KG1 (cell line): ENCODE data around the gene CCL8.

Experiments
- DNase-seq: peaks from one replicate; lab custom pipeline; 2025; lab: John Stamatoyannopoulos, UW

Gene CCL8

DNA sequence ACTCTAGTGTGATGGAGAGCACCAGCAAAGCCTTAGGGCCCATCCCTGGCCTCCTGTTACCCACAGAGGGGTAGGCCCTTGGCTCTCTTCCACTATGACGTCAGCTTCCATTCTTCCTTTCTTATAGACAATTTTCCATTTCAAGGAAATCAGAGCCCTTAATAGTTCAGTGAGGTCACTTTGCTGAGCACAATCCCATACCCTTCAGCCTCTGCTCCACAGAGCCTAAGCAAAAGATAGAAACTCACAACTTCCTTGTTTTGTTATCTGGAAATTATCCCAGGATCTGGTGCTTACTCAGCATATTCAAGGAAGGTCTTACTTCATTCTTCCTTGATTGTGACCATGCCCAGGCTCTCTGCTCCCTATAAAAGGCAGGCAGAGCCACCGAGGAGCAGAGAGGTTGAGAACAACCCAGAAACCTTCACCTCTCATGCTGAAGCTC, at the start of gene CCL8:
TSS of gene CCL8 (plus strand) at position 397 of the 445 bp plus-strand sequence. CDS start 67 bp downstream, outside the sequence.
- DNase-seq, result no peak

GRCh38 chr17:34269969-34270368, 49.3 kb upstream of the CCL8 start, which contains the start of gene CCL7:
Gene CCL7 (plus strand): TSS chr17:34270221. CDS start chr17:34270291, 70 bp downstream.
- no peak for DNase-seq

DNA sequence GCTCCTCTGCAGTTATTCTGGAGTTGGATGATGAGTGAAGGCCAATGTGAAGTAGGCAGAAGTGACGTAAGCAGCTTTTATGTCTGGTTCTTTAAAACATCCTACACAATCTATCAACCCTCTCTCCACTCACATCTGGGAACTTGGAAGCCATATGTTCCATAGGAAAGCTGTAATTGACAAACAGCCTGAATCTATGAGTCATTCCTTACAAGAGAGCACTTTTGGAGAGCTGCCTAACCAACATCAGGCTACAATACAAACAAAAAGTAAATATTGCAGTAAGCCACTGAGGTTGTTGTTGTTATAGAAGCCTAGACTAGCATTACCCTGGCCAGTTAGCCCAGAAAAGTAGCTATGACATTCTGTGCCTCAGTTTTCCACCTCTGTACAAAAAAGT, 43.4 kb upstream of the CCL8 start:
- DNase-seq, result no peak

DNA sequence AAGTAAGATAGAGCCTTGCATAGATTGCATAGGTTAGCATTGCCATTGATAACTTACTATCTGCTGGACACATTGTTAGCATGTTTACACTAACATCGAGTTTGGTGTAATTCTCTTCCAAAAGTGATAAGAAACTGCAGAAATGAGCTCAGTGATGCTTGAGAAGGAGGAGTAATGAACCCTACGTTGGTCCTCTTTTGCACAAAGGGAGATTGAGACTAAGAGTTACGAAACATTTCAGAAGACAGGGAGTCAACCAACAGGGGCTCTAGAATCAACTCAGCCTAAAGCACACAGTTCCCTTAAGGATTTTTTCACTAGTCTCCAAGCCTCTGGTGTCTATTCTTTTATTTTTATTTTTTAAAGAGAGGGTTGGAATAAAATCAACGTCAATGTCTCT, 42.4 kb upstream of the CCL8 start:
- no peak for DNase-seq

GRCh38 chr17:34283571-34283970, 35.7 kb upstream of the CCL8 start:
- DNase-seq, result no peak

- DNase-seq, result no peak
Measured at GRCh38 chr17:34285286-34285792, 33.9 kb upstream of the CCL8 start, which contains the start of gene CCL11. Gene CCL11 (plus strand): TSS chr17:34285742. CDS start chr17:34285809, 67 bp downstream.

DNA sequence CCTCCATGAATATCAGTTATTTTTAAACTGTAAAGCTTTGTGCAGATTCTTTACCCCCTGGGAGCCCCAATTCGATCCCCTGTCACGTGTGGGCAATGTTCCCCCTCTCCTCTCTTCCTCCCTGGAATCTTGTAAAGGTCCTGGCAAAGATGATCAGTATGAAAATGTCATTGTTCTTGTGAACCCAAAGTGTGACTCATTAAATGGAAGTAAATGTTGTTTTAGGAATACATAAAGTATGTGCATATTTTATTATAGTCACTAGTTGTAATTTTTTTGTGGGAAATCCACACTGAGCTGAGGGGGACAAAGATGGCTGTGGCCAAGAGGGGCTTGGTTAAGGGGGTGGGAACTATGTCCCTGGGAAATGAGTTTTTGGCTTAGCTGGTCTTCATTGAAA, 31.4 kb upstream of the CCL8 start:
- no peak for DNase-seq

DNA sequence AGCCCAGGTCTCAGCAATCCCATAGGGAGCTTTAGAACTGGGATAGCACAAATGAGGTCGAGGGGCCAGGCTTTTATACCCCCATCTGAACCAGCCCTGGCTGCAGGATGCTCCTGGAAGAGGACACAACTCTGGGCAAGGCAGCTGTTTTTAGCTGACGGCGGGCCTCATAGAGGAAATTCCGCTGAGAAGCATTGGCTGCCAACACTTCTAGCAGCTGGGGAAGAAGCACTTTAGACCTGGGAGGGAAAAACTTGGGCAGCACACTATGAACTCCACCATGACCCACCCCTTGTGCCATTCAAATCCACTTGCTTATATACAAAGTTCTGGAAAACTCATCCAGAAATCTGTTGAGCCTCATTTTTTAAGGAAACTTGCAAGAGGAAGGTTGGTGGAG, 28.6 kb upstream of the CCL8 start:
- DNase-seq, result no peak

GRCh38 chr17:34291721-34292348, 27.4 kb upstream of the CCL8 start:
- no peak for DNase-seq

- no peak for DNase-seq
Measured at GRCh38 chr17:34299027-34299426, 20.2 kb upstream of the CCL8 start.

- DNase-seq, result no peak
Measured at GRCh38 chr17:34299956-34300577, 19.2 kb upstream of the CCL8 start.

- DNase-seq, result no peak
Measured at GRCh38 chr17:34300652-34301370, 18.4 kb upstream of the CCL8 start.

DNA sequence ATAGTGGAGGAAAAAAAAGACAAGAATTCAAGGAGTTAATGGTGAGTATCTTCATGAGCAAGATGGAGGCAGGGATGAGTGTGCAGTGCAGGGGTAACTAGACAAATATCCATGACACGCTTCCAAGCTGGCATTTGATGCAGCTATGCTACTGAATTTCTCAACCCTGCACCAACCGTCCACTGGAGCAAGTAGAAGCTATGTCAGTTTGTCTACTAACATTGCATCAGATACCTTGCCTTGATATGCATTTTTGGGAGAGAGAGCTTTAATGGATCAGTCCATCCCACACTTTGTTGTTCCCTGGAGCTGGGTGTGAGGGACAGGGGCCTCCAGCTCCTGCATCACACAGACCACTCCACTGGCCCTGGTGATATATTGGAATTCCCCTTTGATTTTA, 17.2 kb upstream of the CCL8 start:
- DNase-seq, result no peak

DNA sequence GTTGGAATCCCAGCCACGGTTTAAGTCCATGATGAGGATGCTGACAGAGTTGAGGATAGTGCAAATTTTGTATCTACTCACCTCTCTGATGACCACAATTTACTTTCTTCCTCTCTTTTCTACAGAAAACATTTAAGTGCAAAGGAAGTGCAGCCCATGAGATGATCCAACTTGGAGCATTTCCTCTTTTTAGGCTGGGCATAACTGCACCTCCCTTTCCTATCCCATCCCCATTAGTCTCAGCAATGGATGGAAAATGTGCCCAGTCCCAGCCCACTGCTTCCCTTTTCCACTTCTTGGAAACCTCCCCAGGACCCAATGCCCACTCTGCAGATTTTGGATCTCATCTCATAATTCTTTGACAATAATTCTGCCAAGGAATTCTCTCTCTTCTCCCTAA, 16.6 kb upstream of the CCL8 start:
- DNase-seq, result no peak

DNA sequence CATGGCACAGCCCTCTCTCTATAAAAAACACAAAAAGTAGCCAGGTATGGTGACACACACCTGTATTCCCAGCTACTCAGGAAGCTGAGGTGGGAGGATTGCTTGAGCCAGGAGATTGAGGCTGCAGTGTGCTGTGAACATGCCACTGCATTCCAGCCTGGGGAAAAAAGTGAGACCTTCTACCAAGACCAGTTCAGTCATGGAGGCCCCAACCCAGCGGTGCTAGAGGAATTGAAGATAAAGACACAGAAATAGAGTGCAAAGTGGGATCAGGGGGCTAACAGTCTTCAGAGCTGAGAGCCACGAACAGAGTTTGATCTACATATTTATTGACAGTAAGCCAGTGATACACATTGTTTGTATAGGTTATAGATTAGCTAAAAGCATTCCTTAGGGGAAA, 15.6 kb upstream of the CCL8 start:
- no peak for DNase-seq

- DNase-seq, result no peak
Measured at GRCh38 chr17:34305061-34305460, 14.2 kb upstream of the CCL8 start.

DNA sequence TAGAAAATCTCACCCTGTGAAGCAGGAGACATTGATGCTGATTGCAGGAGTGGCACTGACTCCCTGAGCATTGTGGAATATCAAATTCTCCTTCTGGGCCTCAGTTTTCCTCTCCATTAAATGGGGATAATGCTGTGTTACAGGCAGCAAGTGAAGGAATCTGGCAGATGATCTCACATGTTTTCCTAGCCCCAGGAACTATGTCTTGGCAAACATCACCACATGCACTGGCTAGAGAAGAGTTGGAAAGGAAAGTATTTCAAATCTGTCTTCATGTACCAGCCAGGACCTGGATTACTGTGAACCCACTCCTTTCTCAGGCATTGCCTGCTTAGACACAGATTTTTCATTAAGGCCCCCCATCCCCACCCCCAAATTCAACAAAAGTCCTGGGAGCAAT, 13.6 kb upstream of the CCL8 start:
- no peak for DNase-seq

GRCh38 chr17:34306466-34306865, 12.8 kb upstream of the CCL8 start:
- no peak for DNase-seq

GRCh38 chr17:34307110-34307509, 12.1 kb upstream of the CCL8 start:
- DNase-seq, result no peak

DNA sequence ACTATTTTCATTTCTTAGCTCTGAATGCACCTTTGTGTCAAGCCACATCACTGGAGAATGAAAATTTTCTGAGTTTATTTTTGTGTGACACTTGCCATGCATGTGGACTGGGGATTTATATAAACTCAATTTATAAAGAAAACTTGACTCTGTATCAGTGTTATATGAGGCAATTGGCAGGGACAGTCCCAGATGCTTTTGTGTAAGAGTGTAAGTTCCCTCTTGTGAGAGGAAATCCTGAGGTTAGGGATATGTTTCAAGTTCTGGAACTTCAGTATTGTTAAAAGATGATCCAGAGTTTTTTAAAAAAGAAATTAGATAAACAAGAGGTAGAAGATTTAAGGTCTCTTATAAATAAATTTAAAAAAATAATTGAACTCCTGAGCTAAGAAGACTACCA, 10.9 kb upstream of the CCL8 start:
- DNase-seq, result no peak

- DNase-seq, result no peak
Measured at GRCh38 chr17:34311291-34311690, 7.9 kb upstream of the CCL8 start.

DNA sequence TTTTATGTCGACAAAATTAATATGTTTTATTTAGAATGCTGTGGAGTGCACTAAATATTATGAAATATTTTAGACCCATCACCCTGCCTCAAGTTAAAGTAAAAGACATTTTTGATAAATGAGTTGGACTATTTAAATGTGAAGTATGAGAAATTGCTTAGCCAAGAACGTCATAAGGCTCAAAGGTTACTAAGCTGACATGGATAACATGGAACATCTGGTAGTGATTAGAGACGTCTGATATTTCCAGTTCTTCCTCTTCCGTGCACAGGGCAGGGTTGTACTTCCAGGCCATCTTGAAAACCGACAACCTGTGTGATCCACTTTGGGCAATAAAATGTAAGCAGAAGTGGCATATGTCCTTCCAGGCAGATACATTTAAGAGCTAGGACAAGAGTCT, 7.2 kb upstream of the CCL8 start:
- no peak for DNase-seq

DNA sequence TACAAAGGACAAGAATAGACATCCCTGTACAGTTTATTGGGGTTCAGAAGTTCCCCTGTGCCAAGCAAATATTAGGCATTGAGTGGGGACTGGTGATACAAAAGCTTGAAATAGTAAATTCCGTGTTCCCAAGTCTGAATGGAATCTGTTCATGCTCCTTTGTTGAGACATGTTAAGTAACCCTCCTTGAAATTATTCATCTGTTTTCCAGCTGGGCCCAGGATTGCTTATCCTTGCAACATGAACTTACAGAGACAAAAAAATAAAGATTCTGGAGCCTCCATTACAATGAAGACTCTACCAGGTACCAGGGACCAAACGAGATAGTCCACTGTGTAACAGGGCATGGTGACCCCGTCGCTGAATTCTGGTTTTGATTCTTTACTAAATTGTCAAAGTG, 6.1 kb upstream of the CCL8 start:
- DNase-seq, result no peak
